Ovary (tissue), 9 donors: ENCODE data around the gene HDHD3. TPM values are rescaled to one million over a fixed set of nuclear protein-coding genes. Genes with fewer than 3 reads are reported as not detected.
"Not testable (repeated sequence)": the region's sequence is repeated elsewhere in the genome, so short reads cannot be mapped to it uniquely, and the experiment has no call there.

Experiments
- DNase-seq, 5 donors: peaks; one replicate each; pipeline ENCODE4 v3.0.0-alpha.2; 2019 to 2020
- H3K27ac ChIP-seq, 2 donors: fragments of 200-600 bp; one replicate each; pipeline versions ENCODE4 v1.5.1 to v1.8.0; 2019 to 2022
- H3K27me3 ChIP-seq: fragments of 200-600 bp; one replicate; pipeline ENCODE4 v1.8.0; 2022
- H3K36me3 ChIP-seq: fragments of 200-600 bp; sonication (generic); one replicate; pipeline ENCODE4 v1.5.1; 2019
- H3K4me1 ChIP-seq: one replicate; pipeline ENCODE4 v1.8.1; 2013; ENCODE audit warnings: mild to moderate bottlenecking, moderate library complexity; ENCODE audit not compliant: insufficient read depth
- H3K4me3 ChIP-seq: fragments of 200-600 bp; sonication (generic); one replicate; pipeline ENCODE4 v1.5.1; 2017
- H3K9me3 ChIP-seq, 2 donors: fragments of 200-600 bp in 1 of 2; sonication (generic) in 1 of 2; one replicate each; pipeline versions ENCODE4 v1.5.1 to v1.8.1; 2013 to 2019; ENCODE audit warnings: mild to moderate bottlenecking in 1 of 2, moderate library complexity in 1 of 2
- CTCF ChIP-seq, 3 donors: fragments of 450-650 bp in 2 of 3; fragments of 200-600 bp in 1 of 3; IDR thresholded peaks; one replicate each; pipeline versions ENCODE4 v1.5.1 to v1.8.0; 2016 to 2022; ENCODE audit warnings: antibody characterized with exemption in 3 of 3, mild to moderate bottlenecking in 1 of 3
- EP300 ChIP-seq: sonication (generic); formaldehyde crosslinking; IDR thresholded peaks from one replicate; pipeline ENCODE4 v1.6.1; 2017; ENCODE audit warnings: antibody characterized with exemption
- POLR2A ChIP-seq: fragments of 450-650 bp; IDR thresholded peaks from one replicate; pipeline ENCODE4 v1.6.1; 2017; ENCODE audit warnings: antibody characterized with exemption, mild to moderate bottlenecking, moderate library complexity
- WGBS, 3 donors: extraction: QIAGEN DNeasy Blood & Tissue Kit in 1 of 3; methylation state at CpG; one replicate each; pipeline versions ENCODE4 v1.1.5 to v1.1.7; 2013 to 2017; 5-methylcytosine and 5-hydroxymethylcytosine counted together
- intact Hi-C, 4 donors: fragments of 100-400 bp; cut with DNase I; formaldehyde crosslinking; loops; one replicate each; pipeline versions ENCODE4 v1.11.0 to v1.15.1; 2022 to 2023
- polyA plus RNA-seq, 2 donors: library from polyadenylated mRNA; stranded (reverse); fragments of 200-250 nt in 1 of 2; fragments of 350-450 nt in 1 of 2; fragmentation: Illumina TruSeq in 1 of 2; extraction: RNeasy Lipid Tissue Mini Kit (QIAGEN cat#74804) in 1 of 2; gene quantifications; one replicate each; pipeline ENCODE4 v1.2.3, GENCODE V29; 2013 to 2014
- total RNA-seq, 7 donors: library from RNA; depleted of rRNA in 2 of 7; stranded (reverse); fragments of >200 nt in 2 of 7; fragmentation: NEBNext Ultra II Directional in 3 of 7; extraction: Animal tissue kit (Norgen Biotek cat#: 25700) in 3 of 7; gene quantifications; one replicate each; pipeline versions ENCODE4 v1.1.0 to v1.2.4, GENCODE V29; 2016 to 2023
- donor health status: DM: no; HTN: no; CAD: no; lungs with moderate emphysema.
- donor health status: DM: no; HTN: no; CAD: no.
- donor health status: Bipolar disorder and iron deficiency.
- donor health status: DM: yes; HTN: yes; CAD: no.
- donor health status: DM: no; HTN: no; CAD: no.
- donor health status: DM: yes; HTN: yes; CAD: no.

The HDHD3 gene
- total and polyA plus RNA-seq, 9 donors = 8.9 to 24.9 (median 21.1) TPM

- peak; percentile 18 to 83 (median 60) for TF ChIP-seq CTCF (IDR thresholded peaks at IDR 0.05)
Observed at GRCh38 chr9:113406873-113407511, 30.2 kb upstream of the HDHD3 start.

GRCh38 chr9:113406353-113406752 is 29.6 kb upstream of the HDHD3 start:
- WGBS, 3 donors = 82 to 86% (median 84%) methylated on average over 9 of the region's 9 CpGs
- H3K27ac ChIP-seq, H3K27me3 ChIP-seq, DNase-seq, H3K4me1 ChIP-seq, H3K36me3 ChIP-seq, H3K9me3 ChIP-seq, H3K4me3 ChIP-seq: not testable (repeated sequence)
- intact Hi-C loops = loop anchor here in 2 of 4 donors (10.0 kb wide), 2 partner anchors 102 to 132 kb away; partner anchors contain the start of genes CDC26 (in 1 of the 2), PRPF4 (in 1 of the 2) and RNF183 (in 1 of the 2)

More at GRCh38 chr9:113406873-113407511, 30.2 kb upstream of the HDHD3 start:
- not testable (repeated sequence) for H3K9me3 ChIP-seq, H3K4me1 ChIP-seq, H3K27ac ChIP-seq, H3K36me3 ChIP-seq, H3K27me3 ChIP-seq, H3K4me3 ChIP-seq
- peak; percentile 58 to 81 (median 66) for DNase-seq
- intact Hi-C loops = loop anchor here in 2 of 4 donors (10.0 kb wide), 2 partner anchors 102 to 132 kb away; partner anchors contain the start of genes CDC26 (in 1 of the 2), PRPF4 (in 1 of the 2) and RNF183 (in 1 of the 2)
- WGBS, 3 donors = 20 to 28% (median 25%) methylated on average over 7 of the region's 7 CpGs

- Histone ChIP-seq H3K27ac (no peak overlapping the region), H3K36me3 (no peaks in the 10 kb centered on the region), H3K4me3 (no peak overlapping the region), H3K27me3 (no peaks in the 10 kb centered on the region), H3K9me3 (no peaks in the 10 kb centered on the region), H3K4me1 (peaks cover 4% of the 10 kb centered on the region)
- DNase-seq = no peak
- intact Hi-C loops = loop anchor here in 3 of 4 donors (5.0 to 10.0 kb wide), 3 partner anchors 99 to 131 kb away; partner anchors contain the start of genes CDC26 (in 1 of the 3), PRPF4 (in 1 of the 3) and RNF183 (in 1 of the 3)
- TF ChIP-seq POLR2A = no peak
- no peak for TF ChIP-seq CTCF (IDR thresholded peaks at IDR 0.05)
- no peak for TF ChIP-seq EP300
- 76 to 82% (median 81%) methylated on average over 2 of the region's 2 CpGs for WGBS, 3 donors
Observed at GRCh38 chr9:113403646-113404045, 26.9 kb upstream of the HDHD3 start.

- H3K4me1 ChIP-seq = peaks cover 6% of the 10 kb centered on the region
- H3K36me3 ChIP-seq = no peaks in the 10 kb centered on the region
- H3K27ac ChIP-seq = peak within 1 kb of the TSS; percentile 17 to 29
- DNase-seq = peak; percentile 99 to 100 (median 100)
- peak within 1 kb of the TSS; percentile 71 for H3K4me3 ChIP-seq
- H3K9me3 ChIP-seq = no peaks in the 10 kb centered on the region
- 2 to 3% (median 3%) methylated on average over 43 to 50 of the region's 50 CpGs for WGBS, 3 donors
- no peaks in the 10 kb centered on the region for H3K27me3 ChIP-seq
- TF ChIP-seq CTCF (IDR thresholded peaks at IDR 0.05) = peak; percentile 92 to 97 (median 96)
- no peak for TF ChIP-seq POLR2A
- TF ChIP-seq EP300 = no peak
- intact Hi-C loops = loop anchor here in 3 of 4 donors (5.0 to 10.0 kb wide), 3 partner anchors 96 to 129 kb away; partner anchors contain the start of genes CDC26 (in 1 of the 3), PRPF4 (in 1 of the 3) and RNF183 (in 1 of the 3)
Observed at GRCh38 chr9:113401027-113401792, 24.4 kb upstream of the HDHD3 start, which contains the start of gene ALAD. TSS of gene ALAD (minus strand) at chr9:113401284. CDS start at chr9:113393559, 7,725 bp downstream.
